Central memory CD4-positive, alpha-beta T cell (primary cell): ENCODE measurements around the gene CCDC188.

Source experiments
- DNase-seq: peaks from one replicate; pipeline ENCODE4 v3.0.0; 2022

CCDC188 gene

DNA sequence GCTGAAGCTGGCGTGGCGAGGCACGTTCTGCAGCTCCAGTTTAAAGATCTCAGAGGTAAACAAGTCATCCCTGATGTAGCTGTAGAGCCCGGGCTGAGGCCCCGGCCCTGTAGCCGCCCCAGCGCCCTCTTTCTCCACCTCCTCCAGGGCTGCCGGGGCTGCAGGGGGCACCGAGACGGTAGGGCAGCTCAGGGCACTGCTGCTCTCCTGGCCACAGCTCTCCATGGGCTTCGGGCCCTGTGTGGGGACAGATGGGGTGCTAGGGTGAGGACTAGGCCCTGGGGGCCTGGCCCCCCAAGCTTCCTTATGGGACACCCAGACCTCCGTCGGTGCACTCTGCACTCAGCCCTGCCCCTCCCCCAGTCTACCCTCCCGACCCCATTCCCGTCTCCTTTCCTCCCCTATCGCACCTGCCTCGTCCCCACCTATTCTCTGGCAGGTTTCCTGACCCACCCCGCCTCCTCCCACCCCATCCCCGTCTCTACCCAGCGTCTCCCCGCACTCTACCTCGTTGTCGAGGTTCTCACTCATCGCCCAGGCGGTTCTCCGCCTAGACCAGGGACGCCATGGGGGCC is 34.4 kb downstream of the CCDC188 start:
- no peak for DNase-seq

DNA sequence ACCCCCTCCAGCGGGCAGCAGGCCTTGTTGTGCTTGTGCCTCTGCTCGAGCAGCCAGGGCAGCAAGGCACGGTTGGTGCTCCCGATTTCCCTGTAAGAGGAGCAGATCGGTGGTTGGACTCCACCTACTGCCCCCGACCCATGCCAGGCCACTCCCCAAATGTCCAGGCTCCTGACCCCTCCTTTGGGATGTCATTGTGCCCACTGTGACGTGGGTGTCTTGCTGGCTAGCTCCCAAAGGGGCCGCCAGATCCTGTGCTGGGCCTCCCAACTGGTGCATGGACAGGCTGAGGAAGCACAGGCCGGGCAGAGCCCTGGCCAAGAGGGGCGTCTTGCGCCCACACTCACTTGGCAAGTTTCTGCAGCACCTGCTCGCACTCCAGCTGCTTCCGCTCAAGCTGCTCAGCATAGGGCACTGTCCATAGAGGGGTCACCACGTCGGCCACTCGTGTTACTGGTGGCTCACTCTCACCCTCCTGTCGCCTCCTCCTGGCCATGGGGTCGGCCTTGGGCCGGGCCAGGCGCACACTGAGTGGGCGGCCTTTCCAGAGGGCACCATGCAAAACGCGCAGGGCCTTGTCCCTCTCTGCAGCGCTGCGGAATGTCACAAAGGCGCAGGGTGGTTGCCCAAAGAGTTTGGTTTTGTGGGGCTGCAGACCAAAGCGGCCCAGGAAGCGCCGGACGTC is 35.0 kb downstream of the CCDC188 start, which contains the start of gene RANBP1:
RANBP1 (plus strand) TSS at position 414 of the 685 bp plus-strand sequence; CDS start at position 495, 81 bp downstream.
- no peak for DNase-seq

DNA sequence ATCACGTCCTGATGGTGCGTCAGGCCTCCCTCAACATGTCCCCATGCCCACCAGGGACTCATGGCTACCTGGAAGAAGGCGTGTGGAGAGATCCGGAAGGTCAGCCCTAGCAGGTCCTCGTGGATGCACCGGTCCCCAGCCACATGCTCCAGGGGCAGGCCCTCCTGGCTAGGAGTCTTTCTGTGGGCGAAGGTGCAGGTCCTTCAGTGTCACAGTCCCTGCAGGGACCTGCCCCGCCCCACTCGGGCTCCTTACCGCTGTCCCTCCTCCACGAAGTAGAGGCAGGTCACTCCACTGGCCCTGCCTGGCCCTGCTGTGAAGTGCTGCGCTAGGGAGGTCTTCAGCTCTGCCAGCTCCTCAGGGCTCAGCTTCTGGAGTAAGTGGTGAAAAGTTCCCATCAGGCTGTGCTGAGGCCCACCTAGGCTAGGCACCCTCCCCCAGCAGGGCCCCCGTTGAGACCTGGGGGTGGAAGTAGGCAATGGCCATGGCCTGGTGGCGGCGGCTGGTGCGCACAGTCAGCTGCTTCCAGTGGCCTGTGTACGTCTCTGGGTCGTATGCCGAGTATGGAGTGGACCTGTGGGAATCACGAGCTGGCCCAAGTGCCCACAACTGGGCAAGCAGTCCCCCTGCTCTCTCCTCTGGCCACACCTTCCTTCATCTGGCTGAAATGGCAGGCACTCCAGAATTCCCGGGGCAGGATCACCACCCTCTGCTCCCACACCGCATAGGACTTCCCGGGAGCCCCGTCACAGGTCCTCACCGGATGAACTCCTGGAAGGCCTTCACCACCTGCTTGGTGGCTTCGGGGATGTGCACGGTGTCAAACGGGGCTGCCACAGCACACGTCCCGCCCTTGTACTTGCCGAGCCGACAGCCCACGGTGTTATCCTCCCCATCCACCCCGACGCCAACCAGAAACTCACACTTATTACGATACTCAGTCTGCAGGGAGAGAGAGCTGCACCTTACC is 36.1 kb downstream of the CCDC188 start:
- DNase-seq: no peak

DNA sequence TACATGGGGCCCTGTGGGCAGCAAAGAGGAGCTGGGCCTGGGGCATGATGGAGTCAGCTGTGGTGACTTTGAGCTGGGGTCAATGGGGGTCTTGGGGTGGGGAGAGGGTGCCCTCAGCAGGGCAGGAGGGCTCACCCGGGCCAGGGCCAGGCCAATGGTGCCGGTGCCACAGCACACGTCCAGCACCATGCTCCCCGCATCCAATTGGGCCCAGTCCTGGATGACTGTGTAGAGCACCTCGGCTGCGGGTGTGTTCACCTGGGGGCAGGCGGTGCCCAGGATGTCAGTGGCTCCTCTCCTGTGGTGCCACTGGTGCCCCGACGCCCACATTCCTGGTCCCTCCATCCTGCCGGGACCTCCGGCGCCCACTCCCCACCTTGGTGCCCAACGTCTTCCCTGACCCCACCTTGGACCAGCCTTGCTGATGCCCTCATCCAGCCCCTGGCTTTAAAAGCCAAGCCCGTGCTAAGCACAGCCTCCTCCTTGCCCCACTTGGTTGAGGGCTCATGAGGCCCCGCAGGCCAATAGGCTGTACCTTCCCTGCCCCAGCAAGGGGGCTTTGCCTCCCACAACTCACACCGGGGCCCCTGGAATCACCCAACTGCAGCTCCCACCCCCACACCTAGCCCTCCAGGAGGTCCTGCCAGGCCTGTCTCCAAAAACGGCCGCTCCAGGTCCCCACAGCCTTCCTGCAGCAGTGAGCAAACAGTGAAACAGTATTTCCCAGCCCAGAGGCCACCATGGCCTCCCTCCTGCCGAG is 37.1 kb downstream of the CCDC188 start:
- no peak for DNase-seq

DNA sequence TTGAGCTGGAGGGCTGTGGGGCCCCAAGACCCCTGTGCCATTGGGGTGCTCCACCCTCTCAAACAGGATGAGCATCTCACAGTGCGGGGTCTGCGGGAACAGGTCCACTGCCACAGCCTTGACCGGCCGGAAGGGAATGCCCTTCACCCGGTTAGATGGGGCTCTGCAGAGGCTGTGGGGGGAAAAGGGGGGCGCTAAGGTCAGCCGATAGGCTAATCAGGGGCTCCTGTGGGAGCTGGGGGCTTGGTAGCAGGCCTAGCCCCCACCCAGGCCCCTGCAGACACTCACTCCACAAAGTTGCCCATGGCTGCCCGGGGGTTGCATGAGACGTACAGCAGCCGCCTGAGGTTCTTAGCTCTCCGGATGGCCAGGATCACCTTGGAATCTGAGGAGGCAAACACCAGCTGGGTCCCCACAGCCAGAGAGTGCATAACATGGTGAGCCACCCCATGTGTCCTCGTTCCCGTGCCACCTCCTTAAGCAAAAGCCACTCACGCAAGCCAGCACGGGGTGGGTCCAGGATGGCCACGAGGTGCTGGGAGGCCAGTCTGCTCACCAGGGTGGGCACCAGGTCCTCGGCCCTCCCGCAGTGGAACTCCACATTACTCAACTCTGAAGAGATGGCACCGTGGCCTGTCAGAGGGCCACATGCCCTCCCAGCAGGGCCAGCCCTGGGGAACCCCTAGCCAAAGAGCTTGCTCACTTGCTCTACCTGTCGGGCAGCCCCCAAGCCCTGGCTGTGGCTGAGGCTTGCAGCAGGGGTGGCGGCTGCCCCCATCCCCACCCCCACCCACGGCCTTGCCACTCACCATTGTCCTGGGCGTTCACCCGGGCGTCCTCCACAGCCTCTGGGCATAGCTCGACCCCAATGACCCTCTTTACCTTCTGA is 38.0 kb downstream of the CCDC188 start:
- no peak for DNase-seq

DNA sequence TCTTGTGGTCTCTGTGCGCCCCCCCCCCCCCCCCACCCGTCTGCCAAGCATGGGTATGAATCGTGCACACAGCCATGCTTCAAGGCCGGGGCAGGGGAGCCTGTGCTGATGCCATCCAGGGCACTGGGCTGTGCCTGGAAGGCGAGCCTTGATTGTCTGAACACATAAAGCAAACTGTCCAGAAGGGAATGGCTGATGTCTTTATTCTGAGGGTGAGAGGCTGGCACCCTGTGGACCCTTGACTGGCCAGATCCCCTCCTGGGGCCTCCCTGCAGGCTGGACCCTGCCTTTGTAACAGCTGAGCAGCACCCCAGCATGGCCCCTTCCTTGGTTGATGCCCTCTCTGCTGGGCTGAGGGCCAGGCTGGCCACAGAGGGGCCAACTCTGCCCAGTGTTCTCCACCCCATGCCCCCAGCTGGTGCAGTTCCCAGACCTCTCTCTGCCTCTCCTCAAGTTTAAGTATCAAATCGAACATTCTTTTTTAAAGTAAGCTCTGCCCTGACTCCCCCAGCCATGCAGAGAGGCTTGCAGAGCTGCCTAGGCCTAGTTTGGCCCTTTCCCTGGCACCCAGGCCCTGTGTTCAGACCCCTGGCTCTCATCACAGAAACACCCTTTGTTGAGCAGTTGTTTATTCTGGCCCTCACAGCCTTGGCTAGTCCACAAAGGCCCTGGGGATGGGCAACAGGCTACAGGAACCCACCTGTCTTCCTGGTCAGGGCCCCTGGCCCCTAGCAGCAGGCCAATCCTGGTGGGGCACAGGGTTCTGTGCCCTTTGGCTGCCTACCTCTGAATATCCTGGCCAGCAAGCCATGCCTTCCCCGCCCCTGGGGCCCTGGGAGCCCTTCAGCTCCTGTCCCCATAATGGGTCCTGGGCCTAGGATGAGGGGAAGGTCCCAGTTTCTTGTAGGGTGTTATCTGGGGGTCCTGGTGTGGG is 38.9 kb downstream of the CCDC188 start:
- no peak for DNase-seq

DNA sequence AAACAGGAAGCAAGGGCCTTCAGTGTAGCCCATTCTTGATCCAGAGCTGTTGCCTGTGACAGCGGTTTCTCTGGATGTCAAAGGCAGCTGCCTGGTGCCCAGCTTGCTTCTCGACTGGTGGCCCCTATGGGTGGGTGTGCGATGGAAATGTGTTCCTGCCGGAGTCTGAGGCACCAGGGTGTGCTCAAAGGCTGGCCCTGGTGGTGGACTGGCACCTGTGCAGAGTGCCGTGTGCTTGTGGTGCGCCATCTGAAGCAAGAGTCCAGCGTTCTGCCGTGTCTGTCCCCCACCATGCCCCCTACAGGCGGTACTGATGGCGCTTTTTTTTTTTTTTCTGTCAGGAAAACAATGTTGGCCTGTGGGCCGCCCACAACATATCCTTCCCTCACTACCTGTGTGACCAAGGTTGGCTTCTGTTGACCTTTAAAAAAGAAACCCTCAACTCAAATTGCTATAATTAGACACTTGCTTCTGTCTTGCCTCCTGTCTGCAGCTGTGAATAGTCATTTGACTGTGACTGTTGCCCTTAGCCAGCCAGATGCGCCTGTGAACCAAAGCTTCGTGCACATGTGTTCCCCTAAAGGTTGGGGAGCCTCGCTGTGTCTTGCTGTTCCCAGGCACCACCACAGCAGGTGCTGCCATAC is 39.7 kb downstream of the CCDC188 start:
- no peak for DNase-seq

DNA sequence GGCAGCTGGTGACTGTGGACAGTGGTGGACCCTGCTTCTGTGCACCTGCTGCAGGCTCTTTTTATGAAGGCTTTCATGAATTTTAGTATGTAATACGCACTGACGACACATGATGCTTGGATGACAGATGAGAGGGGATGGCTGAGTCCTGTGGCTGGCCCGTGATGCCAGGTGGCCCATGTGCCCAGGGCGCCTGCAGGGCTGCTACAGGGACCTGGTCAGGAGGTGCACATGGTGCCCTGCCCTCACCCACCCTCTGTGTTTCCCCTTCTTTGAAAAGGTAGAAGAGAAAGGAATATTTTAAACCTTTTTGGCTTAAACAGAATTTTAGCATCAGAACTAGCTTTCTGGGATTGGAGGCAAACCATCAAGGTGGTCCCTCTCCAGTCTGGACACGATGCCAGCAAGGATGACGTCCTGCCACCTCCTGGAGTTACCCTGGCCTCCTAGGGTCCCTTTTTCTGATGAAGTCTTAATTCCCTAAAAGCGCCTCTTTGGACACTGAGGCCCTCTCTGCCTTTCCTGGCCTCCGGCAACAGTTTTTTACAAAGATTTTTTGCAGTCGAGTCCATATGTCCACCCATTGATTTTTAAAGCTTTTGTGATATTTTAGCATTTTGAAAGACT is 40.4 kb downstream of the CCDC188 start:
- no peak for DNase-seq

DNA sequence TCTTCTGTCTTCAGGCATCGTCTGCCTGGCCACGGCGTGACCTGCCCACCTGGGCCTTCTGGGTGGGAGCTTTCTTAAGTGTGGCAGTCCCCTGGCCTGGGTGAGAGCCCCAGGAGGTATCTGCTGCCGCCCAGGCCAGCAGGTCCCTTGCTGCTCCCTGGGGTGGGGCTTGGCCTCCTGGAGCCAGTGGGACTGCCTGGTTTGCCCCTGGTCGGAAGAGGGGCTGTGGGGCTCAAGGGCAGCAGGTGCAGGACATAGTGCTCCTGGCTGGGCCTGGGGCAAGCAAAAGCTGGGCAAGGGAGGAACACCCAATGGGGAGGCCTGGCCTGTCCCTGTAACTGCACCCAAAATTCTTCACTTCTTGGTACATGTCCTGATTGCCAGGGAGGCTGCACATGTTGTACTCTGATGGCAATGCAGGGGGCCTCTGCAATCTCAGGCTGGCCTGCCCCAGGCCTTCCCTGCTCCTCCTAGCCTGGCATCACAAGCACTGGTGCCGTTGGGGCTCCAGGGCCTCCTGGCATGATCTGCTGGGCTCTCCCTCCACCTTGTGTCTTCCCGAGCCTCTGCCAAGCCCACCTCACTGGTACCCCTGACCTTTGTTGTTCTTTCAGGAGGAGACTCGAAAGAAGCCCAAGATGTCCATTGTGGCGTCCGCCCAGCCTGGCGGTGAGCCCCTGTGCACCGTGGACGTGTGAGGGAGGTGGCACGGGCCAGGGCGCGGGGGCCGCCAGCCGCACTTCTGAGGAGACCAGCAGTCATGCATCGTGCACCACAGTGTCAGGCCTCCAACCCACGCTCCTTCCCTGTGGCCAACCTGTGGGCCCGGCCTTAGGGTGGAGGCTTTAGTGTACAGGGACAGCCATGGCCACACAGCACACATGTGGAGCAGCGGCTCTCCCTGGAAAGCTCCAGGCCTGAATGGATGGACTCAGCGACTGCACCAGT is 41.2 kb downstream of the CCDC188 start:
- no peak for DNase-seq

DNA sequence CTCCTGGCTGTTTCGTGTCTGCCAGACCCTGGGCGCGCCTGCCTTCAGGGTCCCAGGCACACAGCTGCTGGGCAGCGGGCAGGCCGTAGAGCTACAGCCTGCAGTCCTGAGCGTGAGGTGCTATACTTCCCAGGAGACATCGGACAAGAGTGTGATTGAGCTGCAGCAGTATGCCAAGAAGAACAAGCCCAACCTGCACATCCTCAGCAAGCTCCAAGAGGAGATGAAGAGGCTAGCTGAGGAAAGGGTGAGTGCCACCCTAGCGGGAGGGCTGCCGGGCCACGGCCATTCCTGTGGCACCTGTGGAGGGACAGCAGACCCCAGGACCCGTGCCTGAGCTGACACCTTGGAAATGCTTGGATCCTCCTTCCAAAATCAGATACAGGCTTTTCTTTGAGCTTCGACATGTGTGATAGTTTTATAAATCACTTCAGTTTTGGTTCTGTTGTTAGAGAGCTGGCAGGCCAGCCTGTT is 42.1 kb downstream of the CCDC188 start:
- DNase-seq: no peak

DNA sequence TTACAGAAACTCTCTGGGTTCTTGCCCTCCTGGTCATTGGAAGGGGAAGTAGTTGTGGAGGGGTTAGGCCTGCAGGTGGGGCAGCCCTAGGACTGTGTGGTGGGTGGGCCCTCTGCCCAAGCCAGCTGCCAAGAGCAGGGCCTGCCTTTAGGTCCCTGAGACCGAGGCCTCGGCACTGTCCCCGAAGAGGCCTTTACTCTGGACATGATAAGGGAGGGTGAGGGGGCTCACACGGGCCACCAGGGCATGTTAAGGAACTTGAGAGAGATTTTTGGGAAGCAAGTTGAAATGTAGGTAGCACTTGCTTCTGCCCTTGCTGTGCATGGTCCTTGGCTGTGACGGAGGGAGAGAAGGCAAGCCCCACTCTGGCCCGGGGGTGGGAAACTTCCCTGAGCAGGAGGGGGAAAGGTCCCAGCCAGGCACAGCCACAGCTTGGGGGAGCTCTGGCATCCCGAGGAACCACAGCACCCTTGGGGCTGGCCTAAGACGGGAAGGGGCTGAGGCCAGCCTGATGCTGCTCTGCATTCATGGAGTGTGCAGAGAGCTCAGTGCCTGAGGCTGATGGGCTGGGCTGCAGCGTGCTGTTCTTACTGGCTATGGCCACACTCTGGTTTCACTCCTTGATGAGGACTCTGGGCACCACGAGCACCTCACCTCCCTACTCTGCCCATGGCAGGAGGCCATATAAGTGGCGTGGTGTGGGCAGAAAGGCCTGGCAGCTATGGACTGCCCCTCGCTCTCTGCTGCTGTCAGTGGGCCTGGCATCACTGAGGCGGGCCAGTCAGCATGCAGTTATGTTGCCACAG is 42.7 kb downstream of the CCDC188 start:
- no peak for DNase-seq

DNA sequence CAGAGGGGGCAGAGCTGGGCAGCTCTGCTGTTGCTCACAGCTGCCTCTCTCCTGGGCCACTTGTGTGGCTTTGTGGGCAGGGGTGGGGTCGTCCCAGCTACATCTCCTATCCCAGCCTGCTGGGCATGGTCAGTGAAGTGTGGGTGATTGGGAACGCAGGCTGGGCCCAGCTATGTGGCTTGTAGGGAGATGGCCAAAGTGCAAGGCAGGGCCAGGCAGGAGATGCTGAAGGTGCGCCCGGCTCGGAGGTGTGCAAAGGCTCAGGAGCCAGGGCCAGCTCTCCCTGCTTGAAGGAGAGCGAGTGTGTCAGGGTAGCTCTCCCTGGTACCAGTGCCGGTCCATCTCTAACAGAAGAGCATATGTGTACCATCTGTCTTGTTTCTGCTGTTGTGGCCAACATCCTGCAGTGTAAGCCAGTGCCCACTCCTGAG is 43.4 kb downstream of the CCDC188 start:
- no peak for DNase-seq

DNA sequence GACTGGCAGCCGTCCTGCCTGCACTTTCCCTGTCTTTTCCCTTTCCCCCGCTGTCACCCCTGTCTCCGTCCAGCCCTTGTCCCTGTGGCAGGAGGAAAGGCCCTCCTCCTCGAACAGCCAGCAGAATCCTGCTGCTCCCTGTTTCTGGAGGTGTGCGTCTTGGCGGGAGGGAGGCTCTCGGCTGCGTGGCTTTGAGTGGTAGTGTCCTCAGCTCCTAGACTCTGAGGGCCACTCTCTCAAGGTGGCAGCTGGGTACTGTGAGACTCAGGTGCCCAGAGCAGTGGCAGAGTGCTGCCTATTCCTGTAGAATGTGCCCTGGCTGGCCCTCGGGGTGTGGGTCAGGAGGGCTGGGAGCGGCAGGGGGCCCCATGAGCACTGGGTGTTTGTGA is 44.0 kb downstream of the CCDC188 start:
- DNase-seq: no peak

DNA sequence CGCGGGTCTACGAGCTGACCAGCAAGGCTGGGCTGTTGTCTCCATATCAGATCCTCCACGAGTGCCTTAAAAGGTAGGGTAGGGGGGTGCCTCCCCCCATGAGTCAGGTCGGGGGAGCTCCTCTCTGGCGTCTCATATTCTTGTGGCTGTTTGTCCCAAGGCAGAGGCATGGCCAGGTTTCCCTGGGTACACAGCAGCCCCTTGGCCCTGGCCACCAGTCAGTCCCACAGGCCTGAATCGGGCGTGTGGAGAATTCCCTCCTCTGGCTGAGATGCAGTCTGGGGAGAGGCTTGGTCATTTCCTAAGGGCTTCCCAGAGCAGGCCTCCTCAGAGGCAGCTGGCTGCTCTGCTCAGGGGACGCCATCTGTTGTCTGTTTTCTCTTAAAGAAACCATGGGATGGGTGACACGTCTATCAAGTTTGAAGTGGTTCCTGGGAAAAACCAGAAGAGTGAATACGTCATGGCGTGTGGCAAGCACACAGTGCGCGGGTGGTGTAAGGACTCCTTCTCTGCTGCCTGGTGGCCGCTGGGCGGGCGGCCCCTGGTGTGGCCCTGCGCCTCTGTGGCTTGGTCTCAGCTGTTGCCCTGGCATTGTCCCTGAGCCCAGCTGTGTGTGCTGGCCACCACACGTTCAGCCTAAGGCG is 44.5 kb downstream of the CCDC188 start:
- DNase-seq: no peak

DNA sequence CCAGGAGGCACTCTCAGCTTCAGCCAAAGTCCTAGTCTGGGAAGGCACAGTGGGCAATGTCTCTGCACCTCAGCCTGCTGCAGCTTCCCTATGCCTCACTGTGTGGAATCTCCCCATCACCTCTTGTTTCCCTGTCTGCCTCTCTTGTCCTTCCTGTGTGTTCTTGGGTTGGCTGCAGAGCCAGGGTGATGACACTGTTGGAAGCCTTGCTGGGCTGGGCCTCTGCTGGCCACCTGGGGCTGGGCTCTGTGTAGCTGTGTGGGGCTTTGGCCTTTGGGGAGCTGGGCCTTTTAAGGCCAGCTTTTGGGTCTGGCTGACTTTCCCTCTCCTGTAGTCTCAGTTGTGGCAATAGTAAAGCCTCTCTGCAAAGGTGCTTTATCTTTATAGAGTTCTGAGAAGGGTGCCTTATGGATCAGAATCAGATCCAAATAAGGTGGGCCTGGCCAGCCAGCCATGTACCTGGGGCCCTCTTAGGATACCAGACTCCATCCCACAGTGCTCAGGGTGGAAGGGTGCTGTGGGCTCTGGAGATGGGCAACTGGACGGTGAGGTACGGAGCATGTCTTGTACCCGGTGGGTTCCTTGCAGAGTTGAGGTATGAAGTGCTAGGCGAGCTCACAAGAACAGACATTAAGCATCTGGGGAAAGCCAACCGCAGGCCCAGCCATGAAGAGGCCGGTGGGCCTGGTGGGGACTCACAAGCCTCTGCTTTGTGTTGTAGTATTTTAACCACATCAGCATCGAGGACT is 45.2 kb downstream of the CCDC188 start:
- no peak for DNase-seq

DNA sequence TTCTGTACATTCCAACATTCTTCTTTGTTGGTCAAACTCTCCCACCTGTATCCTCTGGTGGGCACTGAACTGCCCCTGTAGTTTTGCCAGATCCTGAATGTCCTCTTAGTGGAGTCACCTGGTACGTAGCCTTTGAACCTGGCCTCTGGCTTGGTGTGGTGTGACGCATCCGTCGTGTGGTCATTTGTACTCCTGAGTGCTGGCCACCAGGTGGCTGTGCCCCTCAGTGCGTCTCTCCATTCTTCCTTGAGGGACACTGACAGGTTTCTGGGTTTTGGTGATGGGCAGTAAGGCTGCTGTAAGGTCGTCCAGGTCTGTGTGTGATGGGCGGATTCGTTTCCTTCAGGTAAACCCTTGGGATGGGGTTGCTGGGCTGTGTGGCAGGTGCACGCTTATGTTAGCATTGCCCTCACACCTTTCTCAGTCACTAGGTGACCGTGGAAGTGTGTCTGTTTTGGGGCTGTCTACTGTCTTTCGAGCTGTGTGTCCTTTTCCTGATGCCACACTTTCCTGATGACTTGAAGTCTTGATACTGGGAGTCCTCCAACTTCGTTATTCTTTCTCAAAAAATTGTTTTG is 48.6 kb downstream of the CCDC188 start:
- no peak for DNase-seq
